Suprapubic skin (tissue), 4 donors: Measurements from ENCODE around the gene TMEM109.

Experiments
- CTCF ChIP-seq, 2 donors: fragments of 200-600 bp in 1 of 2; fragments of 450-650 bp in 1 of 2; sonication (generic) in 1 of 2; IDR thresholded peaks; one replicate each; pipeline ENCODE4 v1.5.1; 2016 to 2019; ENCODE audit warnings: antibody characterized with exemption in 2 of 2, mild to moderate bottlenecking in 1 of 2, moderate library complexity in 1 of 2
- EP300 ChIP-seq: sonication (generic); formaldehyde crosslinking; IDR thresholded peaks from one replicate; pipeline ENCODE4 v1.6.1; 2017; ENCODE audit warnings: antibody characterized with exemption
- POLR2A ChIP-seq, 2 donors: fragments of 450-650 bp; IDR thresholded peaks; one replicate each; pipeline ENCODE4 v1.6.1; 2017; ENCODE audit warnings: antibody characterized with exemption in 2 of 2, mild to moderate bottlenecking in 2 of 2, moderate library complexity in 2 of 2
- POLR2AphosphoS5 ChIP-seq, 3 donors: sonication (generic); formaldehyde crosslinking; IDR thresholded peaks; one replicate each; pipeline ENCODE4 v1.6.1; 2017; ENCODE audit warnings: antibody characterized with exemption in 3 of 3

- no peak for TF ChIP-seq POLR2A (IDR thresholded peaks at IDR 0.05)
- no peak for TF ChIP-seq CTCF (IDR thresholded peaks at IDR 0.05)
- TF ChIP-seq POLR2AphosphoS5 (IDR thresholded peaks at IDR 0.05): no peak
- TF ChIP-seq EP300: no peak
Observed at GRCh38 chr11:60942970-60943565, 29.1 kb downstream of the TMEM109 start.
